HG03280 (cell line): Measurements from ENCODE around the gene LSMEM2.
"Not testable (repeated sequence)": the region's sequence is repeated elsewhere in the genome, so short reads cannot be mapped to it uniquely, and the experiment has no call there.

Experiments used
- ATAC-seq: cut with Tn5 transposase; IDR thresholded peaks from one replicate; pipeline ENCODE4 v1.9.1; 2021; ENCODE audit warnings: mild to moderate bottlenecking, moderate library complexity; ENCODE audit not compliant: unreplicated experiment

LSMEM2 gene

GRCh38 chr3:50276762-50277101 lies 2.2 kb upstream of the LSMEM2 start:
- no peak for ATAC-seq

GRCh38 chr3:50278123-50278879 lies 586 bp upstream of the LSMEM2 start:
- no peak for ATAC-seq

GRCh38 chr3:50279255-50280016 lies 549 bp downstream of the LSMEM2 start:
- ATAC-seq = no peak

- ATAC-seq = not testable (repeated sequence)
Observed at GRCh38 chr3:50284121-50284520, 5.2 kb downstream of the LSMEM2 start.

GRCh38 chr3:50286322-50287227 lies 7.7 kb downstream of the LSMEM2 start:
- no peak for ATAC-seq

GRCh38 chr3:50287262-50287661 lies 8.4 kb downstream of the LSMEM2 start:
- no peak for ATAC-seq

GRCh38 chr3:50288387-50289007 lies 9.6 kb downstream of the LSMEM2 start:
- no peak for ATAC-seq

GRCh38 chr3:50289130-50289529 lies 10.2 kb downstream of the LSMEM2 start:
- no peak for ATAC-seq

GRCh38 chr3:50290161-50290641 lies 11.3 kb downstream of the LSMEM2 start:
- no peak for ATAC-seq

- ATAC-seq = peak; percentile 97
Observed at GRCh38 chr3:50292159-50293078, 13.5 kb downstream of the LSMEM2 start, which contains the start of gene IFRD2. Gene IFRD2, minus strand, starts transcription at chr3:50292429. Its CDS starts 155 bp downstream, at chr3:50292274.

GRCh38 chr3:50293079-50293801 lies 14.4 kb downstream of the LSMEM2 start:
- ATAC-seq = no peak

GRCh38 chr3:50294089-50294488 lies 15.2 kb downstream of the LSMEM2 start:
- no peak for ATAC-seq

GRCh38 chr3:50294492-50295403 lies 15.9 kb downstream of the LSMEM2 start:
- no peak for ATAC-seq

GRCh38 chr3:50295553-50296431 lies 16.9 kb downstream of the LSMEM2 start:
- no peak for ATAC-seq

GRCh38 chr3:50296721-50297383 lies 18.0 kb downstream of the LSMEM2 start:
- no peak for ATAC-seq

- ATAC-seq = no peak
Observed at GRCh38 chr3:50297384-50297775, 18.5 kb downstream of the LSMEM2 start.
